Prostate gland (tissue), 2 donors: ENCODE results near the gene LYZL6. TPM values are rescaled to one million over a fixed set of nuclear protein-coding genes. Genes with fewer than 3 reads are reported as not detected.
"Not testable (repeated sequence)": the region's sequence is repeated elsewhere in the genome, so short reads cannot be mapped to it uniquely, and the experiment has no call there.

Experiments used
- DNase-seq: peaks from one replicate; pipeline ENCODE4 v3.0.0-alpha.2; 2019; ENCODE audit warnings: low spot score
- H3K27ac ChIP-seq, 2 donors: fragments of 200-600 bp; sonication (generic); 2 replicates each; pipeline ENCODE4 v1.5.1; 2017 to 2019
- H3K27me3 ChIP-seq: fragments of 200-600 bp; sonication (generic); replicated peaks from 2 replicates; pipeline ENCODE4 v1.5.1; 2019; ENCODE audit not compliant: insufficient read depth
- H3K36me3 ChIP-seq, 2 donors: fragments of 200-600 bp; sonication (generic); 1 replicate in 1 of 2; 2 replicates in 1 of 2; pipeline versions ENCODE4 v1.5.1 to v1.8.1; 2017 to 2019
- H3K4me1 ChIP-seq: fragments of 200-600 bp; sonication (generic); replicated peaks from 2 replicates; pipeline ENCODE4 v1.5.1; 2019
- H3K4me3 ChIP-seq, 2 donors: fragments of 200-600 bp; sonication (generic); 2 replicates each; pipeline ENCODE4 v1.5.1; 2017 to 2019
- H3K9me3 ChIP-seq: fragments of 200-600 bp; sonication (generic); 2 replicates; pipeline ENCODE4 v1.5.1; 2017
- POLR2A ChIP-seq: fragments of 450-650 bp; IDR thresholded peaks from one replicate; pipeline ENCODE4 v1.6.1; 2016; ENCODE audit warnings: antibody characterized with exemption, mild to moderate bottlenecking
- POLR2AphosphoS5 ChIP-seq: sonication (generic); formaldehyde crosslinking; IDR thresholded peaks from one replicate; pipeline ENCODE4 v1.6.1; 2017; ENCODE audit warnings: antibody characterized with exemption
- WGBS: methylation state at CpG from one replicate; pipeline ENCODE4 v1.1.5; 2018; 5-methylcytosine and 5-hydroxymethylcytosine counted together
- intact Hi-C: fragments of 100-400 bp; cut with DNase I; formaldehyde crosslinking; loops from one replicate; pipeline ENCODE4 v1.14.2; 2022
- total RNA-seq, 2 donors: library from RNA; depleted of rRNA; stranded (reverse); fragments of >200 nt; gene quantifications; one replicate each; pipeline ENCODE4 v1.1.0, GENCODE V29; 2016
- TF ChIP-seq, protein P1 (sequence below), 4 experiments: fragments of 200-600 bp in 2 of 4; fragments of 450-650 bp in 2 of 4; sonication (generic) in 2 of 4; IDR thresholded peaks; 1 replicate in 3 of 4; 2 replicates in 1 of 4; pipeline ENCODE4 v1.5.1; 2016 to 2019; ENCODE audit warnings: antibody characterized with exemption in 4 of 4, mild to moderate bottlenecking in 2 of 4, moderate library complexity in 2 of 4

LYZL6 gene
- total RNA-seq, 2 donors from 2014 or later, result 4.4 TPM; not detected in 1

DNA sequence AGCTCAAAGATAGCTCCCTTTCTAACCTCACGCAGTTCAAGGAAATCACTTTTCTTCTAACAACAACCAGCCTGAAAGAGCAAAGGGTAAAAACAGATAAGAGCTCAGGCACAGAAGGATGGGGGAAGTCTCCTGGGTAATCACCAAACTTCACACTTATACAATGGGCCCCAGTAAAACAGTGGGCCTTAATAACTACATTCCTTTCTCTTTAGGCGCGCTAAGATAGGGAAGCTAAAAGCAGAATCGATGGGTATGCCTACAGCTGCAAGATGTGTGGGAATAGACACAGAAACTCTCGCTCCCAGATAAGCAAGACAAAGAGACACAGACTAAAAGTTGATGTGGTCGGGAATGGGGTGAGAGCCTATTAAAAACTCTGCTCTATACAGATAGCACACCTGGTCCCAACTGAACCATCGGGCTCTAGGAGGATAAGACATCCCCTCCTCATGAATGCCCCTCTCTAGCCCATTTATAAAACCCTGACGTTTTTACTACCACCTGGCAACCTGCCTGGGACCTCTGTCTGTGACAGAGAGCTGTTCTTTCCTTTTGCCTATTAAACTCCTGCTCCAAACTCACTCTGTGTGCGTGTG is 826 bp downstream of the LYZL6 start:
- no peak for TF ChIP-seq POLR2AphosphoS5
- no peak for TF ChIP-seq POLR2A
- TF ChIP-seq, protein P1, sequence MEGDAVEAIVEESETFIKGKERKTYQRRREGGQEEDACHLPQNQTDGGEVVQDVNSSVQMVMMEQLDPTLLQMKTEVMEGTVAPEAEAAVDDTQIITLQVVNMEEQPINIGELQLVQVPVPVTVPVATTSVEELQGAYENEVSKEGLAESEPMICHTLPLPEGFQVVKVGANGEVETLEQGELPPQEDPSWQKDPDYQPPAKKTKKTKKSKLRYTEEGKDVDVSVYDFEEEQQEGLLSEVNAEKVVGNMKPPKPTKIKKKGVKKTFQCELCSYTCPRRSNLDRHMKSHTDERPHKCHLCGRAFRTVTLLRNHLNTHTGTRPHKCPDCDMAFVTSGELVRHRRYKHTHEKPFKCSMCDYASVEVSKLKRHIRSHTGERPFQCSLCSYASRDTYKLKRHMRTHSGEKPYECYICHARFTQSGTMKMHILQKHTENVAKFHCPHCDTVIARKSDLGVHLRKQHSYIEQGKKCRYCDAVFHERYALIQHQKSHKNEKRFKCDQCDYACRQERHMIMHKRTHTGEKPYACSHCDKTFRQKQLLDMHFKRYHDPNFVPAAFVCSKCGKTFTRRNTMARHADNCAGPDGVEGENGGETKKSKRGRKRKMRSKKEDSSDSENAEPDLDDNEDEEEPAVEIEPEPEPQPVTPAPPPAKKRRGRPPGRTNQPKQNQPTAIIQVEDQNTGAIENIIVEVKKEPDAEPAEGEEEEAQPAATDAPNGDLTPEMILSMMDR (IDR thresholded peaks at IDR 0.05), result no peak
- 28% methylated on average over 9 of the region's 9 CpGs for WGBS
- no peaks in the 10 kb centered on the region for H3K27me3 ChIP-seq
- no peak for DNase-seq
- no peaks in the 10 kb centered on the region for H3K36me3 ChIP-seq
- no peaks in the 10 kb centered on the region for H3K9me3 ChIP-seq
- no peak overlapping the region for H3K27ac ChIP-seq
- no peaks in the 10 kb centered on the region for H3K4me1 ChIP-seq
- no peak overlapping the region for H3K4me3 ChIP-seq
- intact Hi-C loops, result no loop called here

DNA sequence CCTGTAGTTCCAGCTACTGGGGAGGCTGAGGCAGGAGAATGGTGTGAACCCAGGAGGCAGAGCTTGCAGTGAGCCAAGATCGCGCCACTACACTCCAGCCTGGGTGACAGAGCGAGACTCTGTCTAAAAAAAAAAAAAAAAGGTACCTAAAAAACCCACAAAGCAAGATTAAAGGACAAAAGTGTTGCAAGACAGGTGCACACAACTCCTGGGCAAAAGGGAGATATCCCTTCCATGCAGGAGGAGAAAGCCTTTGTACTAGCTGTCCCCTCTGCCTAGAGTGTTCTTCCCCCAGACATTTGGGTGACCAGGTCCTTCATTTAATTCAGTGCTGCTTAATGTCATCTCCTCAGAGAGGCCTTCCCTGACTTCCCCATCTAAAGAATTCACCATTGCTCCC is 5.0 kb downstream of the LYZL6 start:
- H3K27me3 ChIP-seq, H3K4me3 ChIP-seq, H3K4me1 ChIP-seq, intact Hi-C loops, DNase-seq, H3K27ac ChIP-seq, H3K36me3 ChIP-seq, H3K9me3 ChIP-seq: not testable (repeated sequence)
- WGBS, result 94% methylated on average over 3 of the region's 3 CpGs

DNA sequence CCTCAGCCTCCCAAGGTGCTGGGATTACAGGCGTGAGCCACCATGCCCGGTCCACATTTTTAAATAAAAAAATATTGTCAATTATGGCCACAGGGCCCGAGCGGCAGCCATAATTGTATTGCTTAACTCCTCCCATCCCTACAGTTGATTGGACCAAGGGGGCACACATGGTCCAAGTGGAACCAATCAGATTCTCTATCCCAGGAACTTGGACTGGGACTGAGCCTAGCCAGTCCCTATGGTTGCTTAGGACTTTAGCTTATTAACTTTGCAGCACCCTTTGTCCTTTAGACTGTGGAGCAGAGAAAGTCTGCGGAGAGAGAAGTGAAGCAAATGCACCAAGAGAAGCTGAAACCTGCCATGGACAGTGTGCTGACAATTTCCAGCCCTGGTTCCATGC is 7.5 kb downstream of the LYZL6 start:
- Histone ChIP-seq H3K4me3 (no peak overlapping the region), H3K4me1 (no peaks in the 10 kb centered on the region), H3K36me3 (no peaks in the 10 kb centered on the region), H3K27me3 (no peaks in the 10 kb centered on the region), H3K27ac (no peak overlapping the region), H3K9me3 (no peaks in the 10 kb centered on the region)
- intact Hi-C loops, result no loop called here
- 91% methylated on average over 5 of the region's 5 CpGs for WGBS
- TF ChIP-seq, protein P1 (IDR thresholded peaks at IDR 0.05), result no peak
- no peak for TF ChIP-seq POLR2AphosphoS5
- no peak for TF ChIP-seq POLR2A
- no peak for DNase-seq

DNA sequence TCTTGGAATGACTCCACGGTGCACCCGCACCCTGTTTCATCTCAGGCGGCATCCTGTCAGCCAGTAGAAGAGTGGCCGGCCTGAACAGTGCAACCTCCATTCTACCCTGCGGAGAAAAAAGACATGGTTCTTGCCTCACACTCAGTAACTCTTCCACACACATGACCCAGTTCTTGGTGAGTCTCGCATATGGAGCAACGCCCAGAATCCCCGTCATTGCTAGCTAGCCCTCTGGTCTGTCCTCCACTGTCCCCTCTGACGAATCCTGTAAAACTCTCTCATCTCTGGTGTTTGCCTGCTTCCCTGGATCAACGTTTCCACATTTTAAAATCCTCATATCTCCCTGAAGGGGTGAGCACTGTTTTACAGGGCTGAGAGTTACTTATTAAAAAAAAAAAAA is 8.8 kb downstream of the LYZL6 start:
- no peaks in the 10 kb centered on the region for H3K27me3 ChIP-seq
- intact Hi-C loops, result no loop called here
- WGBS, result 81% methylated on average over 10 of the region's 10 CpGs
- TF ChIP-seq POLR2A, result no peak
- no peak for TF ChIP-seq POLR2AphosphoS5
- TF ChIP-seq, protein P1 (IDR thresholded peaks at IDR 0.05), result no peak
- H3K27ac ChIP-seq, result no peak overlapping the region
- H3K4me3 ChIP-seq, result no peak overlapping the region
- no peak for DNase-seq
- no peaks in the 10 kb centered on the region for H3K9me3 ChIP-seq
- H3K36me3 ChIP-seq, result no peaks in the 10 kb centered on the region
- H3K4me1 ChIP-seq, result no peaks in the 10 kb centered on the region

DNA sequence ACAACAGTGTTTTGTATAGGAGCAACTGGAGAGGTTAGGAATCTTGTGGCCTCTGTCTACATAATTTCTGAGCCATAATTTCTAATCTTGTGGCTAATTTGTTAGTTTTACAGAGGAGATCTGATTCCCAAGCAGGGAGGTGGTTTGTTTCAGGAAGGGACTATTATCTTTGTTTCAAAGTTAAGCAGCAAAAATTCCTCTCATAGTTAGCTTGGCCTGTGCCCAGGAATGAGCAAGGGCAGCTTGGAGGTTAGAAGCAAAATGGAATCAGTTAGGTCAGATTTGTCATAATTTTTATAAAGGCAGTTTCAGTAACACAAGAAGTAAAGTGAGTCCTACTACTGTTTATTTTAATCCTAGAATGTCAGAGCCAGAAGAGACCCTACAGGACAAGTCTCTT is 10.9 kb downstream of the LYZL6 start:
- no peak for DNase-seq
- H3K27ac ChIP-seq, result no peak overlapping the region
- H3K4me1 ChIP-seq, result no peaks in the 10 kb centered on the region
- intact Hi-C loops, result no loop called here
- H3K27me3 ChIP-seq, result no peaks in the 10 kb centered on the region
- TF ChIP-seq, protein P1 (IDR thresholded peaks at IDR 0.05), result no peak
- no peak for TF ChIP-seq POLR2A
- H3K36me3 ChIP-seq, result no peaks in the 10 kb centered on the region
- H3K9me3 ChIP-seq, result no peaks in the 10 kb centered on the region
- no peak overlapping the region for H3K4me3 ChIP-seq
